ENCODE measurements around the gene CPAMD8. TPM values are rescaled to one million over a fixed set of nuclear protein-coding genes. Genes with fewer than 3 reads are reported as not detected.

CPAMD8 gene
- total and polyA plus RNA-seq, 5 donors from 2014 or later: 0.03 to 2.3 (median 0.36) TPM; not detected in 1

DNA sequence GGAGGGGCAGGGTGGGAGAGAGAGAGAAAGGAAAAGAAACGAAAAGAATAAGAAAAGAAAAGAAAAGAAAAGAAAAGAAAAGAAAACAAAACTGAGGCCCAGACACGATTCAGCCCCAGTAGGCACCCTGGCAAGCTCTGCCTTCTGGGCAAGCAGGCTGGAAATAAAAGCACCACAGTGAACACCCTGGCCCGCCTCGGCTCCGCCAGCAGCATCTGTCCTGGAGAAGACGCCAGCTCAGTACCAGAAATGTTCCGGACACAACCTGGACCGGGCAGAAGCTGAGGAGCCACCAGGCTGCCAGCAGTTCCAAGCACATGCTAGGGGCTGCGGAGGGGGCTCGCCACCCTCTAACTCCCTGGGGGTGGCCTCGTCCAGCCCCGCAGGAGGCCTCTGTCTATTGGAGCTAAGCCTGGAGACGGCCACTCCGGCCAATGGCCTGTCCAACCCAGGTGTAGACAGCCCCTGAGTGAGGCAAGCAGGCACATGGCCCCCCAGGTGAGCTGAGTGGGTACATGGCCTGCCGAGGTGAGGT is 11.4 kb upstream of the CPAMD8 start:
- Histone ChIP-seq H3K4me3 (ENCODE audit: low read depth, low read length) (no peak overlapping the region), H3K27ac (ENCODE audit: insufficient read depth, low read length, poor library complexity, severe bottlenecking) (no peak overlapping the region), H3K9me3 (ENCODE audit: control insufficient read depth in 2 of 2, low read length in 2 of 2) (no peaks in the 10 kb centered on the region), H3K4me1 (ENCODE audit: control insufficient read depth, insufficient read depth, low read length, poor library complexity, severe bottlenecking) (no peaks in the 10 kb centered on the region), H3K27me3 (ENCODE audit: control insufficient read depth, insufficient read depth, low read length) (no peaks in the 10 kb centered on the region), H3K36me3 (ENCODE audit: control insufficient read depth, insufficient read depth, low read length) (no peaks in the 10 kb centered on the region)
- DNase-seq (no peak), ATAC-seq (ENCODE audit: low read depth in 2 of 2) (no peak)
- Mint-ChIP-seq H3K4me1 (no peaks in the 10 kb centered on the region), H3K27ac (no peak overlapping the region), H3K9me3 (no peaks in the 10 kb centered on the region), H3K36me3 (no peaks in the 10 kb centered on the region), H3K27me3 (peaks cover 18% of the 10 kb centered on the region), H3K4me3 (no peak overlapping the region)

- Mint-ChIP-seq H3K27ac (no peak overlapping the region), H3K4me1 (no peaks in the 10 kb centered on the region), H3K27me3 (peaks cover 22% of the 10 kb centered on the region), H3K4me3 (no peak overlapping the region), H3K9me3 (no peaks in the 10 kb centered on the region), H3K36me3 (no peaks in the 10 kb centered on the region)
- H3K27me3 ChIP-seq (ENCODE audit: control insufficient read depth, insufficient read depth, low read length): no peaks in the 10 kb centered on the region
- no peak for ATAC-seq (ENCODE audit: low read depth in 2 of 2)
- H3K27ac ChIP-seq (ENCODE audit: insufficient read depth, low read length, poor library complexity, severe bottlenecking): no peak overlapping the region
- no peak overlapping the region for H3K4me3 ChIP-seq (ENCODE audit: low read depth, low read length)
- no peaks in the 10 kb centered on the region for H3K36me3 ChIP-seq (ENCODE audit: control insufficient read depth, insufficient read depth, low read length)
- H3K4me1 ChIP-seq (ENCODE audit: control insufficient read depth, insufficient read depth, low read length, poor library complexity, severe bottlenecking): no peaks in the 10 kb centered on the region
- H3K9me3 ChIP-seq (ENCODE audit: control insufficient read depth in 2 of 2, low read length in 2 of 2): no peaks in the 10 kb centered on the region
- no peak for DNase-seq
These were observed 10.6 kb upstream of the CPAMD8 start for GRCh38 chr19:17037184-17037583.

- DNase-seq: no peak
- H3K36me3 ChIP-seq (ENCODE audit: control insufficient read depth, insufficient read depth, low read length): no peaks in the 10 kb centered on the region
- Mint-ChIP-seq H3K27ac (no peak overlapping the region), H3K4me1 (no peaks in the 10 kb centered on the region), H3K9me3 (no peaks in the 10 kb centered on the region), H3K4me3 (no peak overlapping the region), H3K27me3 (peaks cover 21% of the 10 kb centered on the region), H3K36me3 (no peaks in the 10 kb centered on the region)
- H3K4me3 ChIP-seq (ENCODE audit: low read depth, low read length): no peak overlapping the region
- H3K27ac ChIP-seq (ENCODE audit: insufficient read depth, low read length, poor library complexity, severe bottlenecking): no peak overlapping the region
- H3K4me1 ChIP-seq (ENCODE audit: control insufficient read depth, insufficient read depth, low read length, poor library complexity, severe bottlenecking): no peaks in the 10 kb centered on the region
- no peaks in the 10 kb centered on the region for H3K9me3 ChIP-seq (ENCODE audit: control insufficient read depth in 2 of 2, low read length in 2 of 2)
- no peak for ATAC-seq (ENCODE audit: low read depth in 2 of 2)
- no peaks in the 10 kb centered on the region for H3K27me3 ChIP-seq (ENCODE audit: control insufficient read depth, insufficient read depth, low read length)
These were observed 10.0 kb upstream of the CPAMD8 start for GRCh38 chr19:17036640-17037039.

DNA sequence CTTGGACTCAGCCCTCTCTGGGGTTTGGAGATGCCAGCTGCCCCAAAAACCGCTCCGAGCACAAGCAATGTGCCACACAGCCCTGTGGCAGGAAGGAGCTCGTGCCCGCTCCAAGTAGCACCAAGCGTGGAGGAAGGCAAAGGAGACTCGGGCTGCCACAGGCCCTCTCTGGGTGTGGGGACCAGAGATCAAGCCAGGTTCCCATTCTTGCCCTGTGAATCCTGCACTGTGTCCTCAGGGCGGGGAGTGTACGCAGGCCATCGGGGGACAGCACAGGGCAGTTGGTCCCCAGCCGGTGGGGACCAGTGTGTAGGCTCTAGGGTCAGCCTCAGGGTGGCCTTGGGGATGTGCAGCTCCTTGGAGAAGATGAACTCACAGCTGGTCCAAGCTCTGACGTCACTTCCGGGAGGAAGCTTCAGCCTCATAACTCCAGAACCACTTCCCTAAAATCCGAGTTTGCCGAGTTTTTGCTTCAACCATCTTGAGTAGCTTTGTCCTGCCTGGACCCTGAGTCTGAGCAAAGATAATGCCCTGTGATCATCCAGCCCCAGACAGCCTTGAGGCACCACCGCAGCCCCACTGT is 9.3 kb upstream of the CPAMD8 start:
- DNase-seq (no peak), ATAC-seq (ENCODE audit: low read depth in 2 of 2) (no peak)

DNA sequence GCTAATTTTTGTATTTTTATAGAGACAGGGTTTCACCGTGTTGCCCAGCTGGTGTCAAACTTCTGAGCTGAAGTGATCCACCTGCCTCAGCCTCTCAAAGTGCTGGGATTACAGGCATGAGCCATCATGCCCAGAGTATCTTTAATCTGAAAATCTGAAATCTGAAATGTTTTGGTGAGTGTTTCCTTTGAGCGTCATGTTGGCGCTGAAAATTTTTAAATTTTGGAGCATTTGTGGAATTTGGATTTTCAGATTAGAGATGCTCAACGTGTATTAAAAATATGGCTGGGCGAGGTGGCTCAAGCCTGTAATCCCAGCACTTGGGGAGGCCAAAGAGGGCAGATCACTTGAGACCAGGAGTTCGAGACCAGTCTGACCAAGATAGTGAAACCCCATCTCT is 5.1 kb upstream of the CPAMD8 start:
- no peak overlapping the region for H3K27ac Mint-ChIP-seq
- H3K9me3 Mint-ChIP-seq: peaks cover 0 to 4% (median 0%) of the 10 kb centered on the region in 7 donors
- no peak overlapping the region for H3K4me3 ChIP-seq (ENCODE audit: low read depth, low read length)
- ATAC-seq (ENCODE audit: low read depth in 2 of 2) (no peak), DNase-seq (no peak)
- no peaks in the 10 kb centered on the region for H3K36me3 ChIP-seq (ENCODE audit: control insufficient read depth, insufficient read depth, low read length)
- H3K4me1 ChIP-seq (ENCODE audit: control insufficient read depth, insufficient read depth, low read length, poor library complexity, severe bottlenecking): no peaks in the 10 kb centered on the region
- no peak overlapping the region for H3K27ac ChIP-seq (ENCODE audit: insufficient read depth, low read length, poor library complexity, severe bottlenecking)
- H3K36me3 Mint-ChIP-seq: no peaks in the 10 kb centered on the region
- peaks cover 0 to 4% (median 0%) of the 10 kb centered on the region in 4 donors for H3K4me1 Mint-ChIP-seq
- no peaks in the 10 kb centered on the region for H3K27me3 ChIP-seq (ENCODE audit: control insufficient read depth, insufficient read depth, low read length)
- peaks cover 44% of the 10 kb centered on the region for H3K27me3 Mint-ChIP-seq
- no peaks in the 10 kb centered on the region for H3K9me3 ChIP-seq (ENCODE audit: control insufficient read depth in 2 of 2, low read length in 2 of 2)
- no peak overlapping the region for H3K4me3 Mint-ChIP-seq

More for the DNA sequence above, 9.3 kb upstream of the CPAMD8 start:
- no peaks in the 10 kb centered on the region for H3K9me3 ChIP-seq (ENCODE audit: control insufficient read depth in 2 of 2, low read length in 2 of 2)
- no peaks in the 10 kb centered on the region for H3K36me3 ChIP-seq (ENCODE audit: control insufficient read depth, insufficient read depth, low read length)
- no peak overlapping the region for H3K4me3 ChIP-seq (ENCODE audit: low read depth, low read length)
- Mint-ChIP-seq H3K27me3 (peaks cover 18% of the 10 kb centered on the region), H3K27ac (no peak overlapping the region), H3K4me1 (no peaks in the 10 kb centered on the region), H3K9me3 (no peaks in the 10 kb centered on the region), H3K36me3 (no peaks in the 10 kb centered on the region), H3K4me3 (no peak overlapping the region)
- no peaks in the 10 kb centered on the region for H3K27me3 ChIP-seq (ENCODE audit: control insufficient read depth, insufficient read depth, low read length)
- no peak overlapping the region for H3K27ac ChIP-seq (ENCODE audit: insufficient read depth, low read length, poor library complexity, severe bottlenecking)
- H3K4me1 ChIP-seq (ENCODE audit: control insufficient read depth, insufficient read depth, low read length, poor library complexity, severe bottlenecking): no peaks in the 10 kb centered on the region

DNA sequence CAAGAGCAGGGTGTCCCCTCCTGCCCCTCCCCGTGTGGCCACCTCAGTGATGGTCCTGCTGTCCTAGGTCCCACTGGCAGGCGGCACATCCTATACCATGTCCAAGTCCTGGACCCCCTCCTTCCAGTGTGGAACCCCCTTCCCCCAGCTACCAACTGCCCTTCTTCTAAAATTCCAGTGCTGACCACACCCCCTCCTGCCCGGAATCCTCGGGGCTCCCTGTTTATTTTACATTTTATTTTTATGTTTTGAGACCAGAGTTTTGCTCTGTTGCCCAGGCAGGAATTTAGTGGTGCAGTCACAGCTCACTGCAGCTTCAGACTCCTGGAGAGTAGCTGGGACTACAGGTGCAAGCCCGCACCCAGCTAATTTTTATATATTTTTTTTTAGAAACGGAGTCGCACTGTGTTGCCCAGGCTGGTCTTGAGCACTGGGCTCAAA is 945 bp upstream of the CPAMD8 start:
- no peak overlapping the region for H3K27ac Mint-ChIP-seq
- no peak overlapping the region for H3K4me3 ChIP-seq (ENCODE audit: low read depth, low read length)
- DNase-seq (no peak), ATAC-seq (ENCODE audit: low read depth in 2 of 2) (no peak)
- H3K27ac ChIP-seq (ENCODE audit: insufficient read depth, low read length, poor library complexity, severe bottlenecking): no peak overlapping the region
- peaks cover 12 to 17% of the 10 kb centered on the region in 2 experiments for H3K9me3 ChIP-seq (ENCODE audit: control insufficient read depth in 2 of 2, low read length in 2 of 2)
- peaks cover 57% of the 10 kb centered on the region for H3K27me3 Mint-ChIP-seq
- H3K9me3 Mint-ChIP-seq: peaks cover 0 to 23% (median 6%) of the 10 kb centered on the region in 7 donors
- H3K36me3 Mint-ChIP-seq: peaks cover 14% of the 10 kb centered on the region
- H3K4me3 Mint-ChIP-seq: peak overlapping the region in 2 of 4 donors; percentile 66 to 83
- peaks cover 0 to 12% (median 2%) of the 10 kb centered on the region in 4 donors for H3K4me1 Mint-ChIP-seq
- no peaks in the 10 kb centered on the region for H3K36me3 ChIP-seq (ENCODE audit: control insufficient read depth, insufficient read depth, low read length)
- peaks cover 8% of the 10 kb centered on the region for H3K4me1 ChIP-seq (ENCODE audit: control insufficient read depth, insufficient read depth, low read length, poor library complexity, severe bottlenecking)
- peaks cover 11% of the 10 kb centered on the region for H3K27me3 ChIP-seq (ENCODE audit: control insufficient read depth, insufficient read depth, low read length)

GRCh38 chr19:17025991-17026658 is 485 bp downstream of the CPAMD8 start:
- H3K27me3 ChIP-seq (ENCODE audit: control insufficient read depth, insufficient read depth, low read length): peaks cover 11% of the 10 kb centered on the region
- H3K36me3 ChIP-seq (ENCODE audit: control insufficient read depth, insufficient read depth, low read length): no peaks in the 10 kb centered on the region
- Mint-ChIP-seq H3K27ac (no peak overlapping the region), H3K36me3 (peaks cover 14% of the 10 kb centered on the region), H3K4me3 (peak overlapping the region; percentile 39 to 84 (median 60)), H3K4me1 (peaks cover 0 to 12% (median 2%) of the 10 kb centered on the region in 4 donors), H3K27me3 (peaks cover 55% of the 10 kb centered on the region), H3K9me3 (peaks cover 0 to 26% (median 6%) of the 10 kb centered on the region in 7 donors)
- H3K27ac ChIP-seq (ENCODE audit: insufficient read depth, low read length, poor library complexity, severe bottlenecking): no peak overlapping the region
- H3K4me3 ChIP-seq (ENCODE audit: low read depth, low read length): no peak overlapping the region
- DNase-seq: peak in 2 of 3 donors; percentile 8 to 41
- H3K9me3 ChIP-seq (ENCODE audit: control insufficient read depth in 2 of 2, low read length in 2 of 2): peaks cover 12 to 20% of the 10 kb centered on the region in 2 experiments
- ATAC-seq (ENCODE audit: low read depth in 2 of 2): no peak
- H3K4me1 ChIP-seq (ENCODE audit: control insufficient read depth, insufficient read depth, low read length, poor library complexity, severe bottlenecking): peaks cover 8% of the 10 kb centered on the region
